Central memory CD8-positive, alpha-beta T cell (primary cell): Measurements from ENCODE around the gene VSIR.

Experiments
- ATAC-seq: fragments of 150-1000 bp; cut with Tn5 transposase; replicated peaks from 2 replicates; pipeline ENCODE4 v1.10.0; 2022; ENCODE audit warnings: mild to moderate bottlenecking, moderate FRiP score, moderate number of reproducible peaks; ENCODE audit not compliant: poor library complexity, severe bottlenecking; ENCODE audit errors: extremely low read depth
- DNase-seq, 2 donors: peaks; one replicate each; pipeline ENCODE4 v3.0.0; 2021; ENCODE audit warnings: low spot score in 2 of 2
- H3K27ac Mint-ChIP-seq: one replicate; pipeline ENCODE4 v1.8.0; 2022; ENCODE audit warnings: low read depth, mild to moderate bottlenecking, moderate library complexity, mixed read lengths
- H3K27me3 Mint-ChIP-seq: one replicate; pipeline ENCODE4 v1.8.0; 2022; ENCODE audit warnings: mixed read lengths
- H3K36me3 Mint-ChIP-seq: one replicate; pipeline ENCODE4 v1.8.0; 2022; ENCODE audit warnings: mild to moderate bottlenecking, moderate library complexity, mixed read lengths; ENCODE audit not compliant: insufficient read depth
- H3K4me1 Mint-ChIP-seq: one replicate; pipeline ENCODE4 v1.8.0; 2022; ENCODE audit warnings: mixed read lengths
- H3K4me3 Mint-ChIP-seq: one replicate; pipeline ENCODE4 v1.8.0; 2022; ENCODE audit warnings: mild to moderate bottlenecking, moderate library complexity, mixed read lengths
- H3K9me3 Mint-ChIP-seq: one replicate; pipeline ENCODE4 v1.8.0; 2022; ENCODE audit warnings: mixed read lengths

VSIR gene

GRCh38 chr10:71710519-71710918, 62.8 kb downstream of the VSIR start:
- Mint-ChIP-seq H3K27me3 (no peaks in the 10 kb centered on the region), H3K27ac (peak overlapping the region; percentile 70), H3K9me3 (no peaks in the 10 kb centered on the region), H3K36me3 (peaks cover 2% of the 10 kb centered on the region), H3K4me1 (peaks cover 47% of the 10 kb centered on the region), H3K4me3 (no peak overlapping the region)
- no peak for ATAC-seq
- DNase-seq: no peak

- Mint-ChIP-seq H3K27ac (no peak overlapping the region), H3K4me1 (peaks cover 35% of the 10 kb centered on the region), H3K27me3 (no peaks in the 10 kb centered on the region), H3K36me3 (no peaks in the 10 kb centered on the region), H3K4me3 (no peak overlapping the region), H3K9me3 (no peaks in the 10 kb centered on the region)
- ATAC-seq (no peak), DNase-seq (no peak)
Measured at GRCh38 chr10:71708897-71709882, 64.1 kb downstream of the VSIR start.

GRCh38 chr10:71708301-71708703, 65.0 kb downstream of the VSIR start:
- ATAC-seq (peak; percentile 57), DNase-seq (peak; percentile 39 to 56)
- Mint-ChIP-seq H3K4me1 (peaks cover 26% of the 10 kb centered on the region), H3K27me3 (no peaks in the 10 kb centered on the region), H3K27ac (no peak overlapping the region), H3K36me3 (no peaks in the 10 kb centered on the region), H3K9me3 (no peaks in the 10 kb centered on the region), H3K4me3 (no peak overlapping the region)

GRCh38 chr10:71707240-71707789, 66.0 kb downstream of the VSIR start:
- Mint-ChIP-seq H3K27me3 (no peaks in the 10 kb centered on the region), H3K4me1 (peaks cover 16% of the 10 kb centered on the region), H3K4me3 (no peak overlapping the region), H3K27ac (no peak overlapping the region), H3K36me3 (no peaks in the 10 kb centered on the region), H3K9me3 (no peaks in the 10 kb centered on the region)
- DNase-seq: no peak
- no peak for ATAC-seq

GRCh38 chr10:71706216-71707121, 66.9 kb downstream of the VSIR start:
- no peak overlapping the region for H3K27ac Mint-ChIP-seq
- no peaks in the 10 kb centered on the region for H3K36me3 Mint-ChIP-seq
- no peak for ATAC-seq
- H3K4me1 Mint-ChIP-seq: peaks cover 11% of the 10 kb centered on the region
- H3K9me3 Mint-ChIP-seq: no peaks in the 10 kb centered on the region
- DNase-seq: no peak
- H3K27me3 Mint-ChIP-seq: no peaks in the 10 kb centered on the region
- no peak overlapping the region for H3K4me3 Mint-ChIP-seq

GRCh38 chr10:71705582-71705981, 67.7 kb downstream of the VSIR start:
- Mint-ChIP-seq H3K27ac (no peak overlapping the region), H3K36me3 (peaks cover 2% of the 10 kb centered on the region), H3K4me3 (no peak overlapping the region), H3K4me1 (peaks cover 11% of the 10 kb centered on the region), H3K9me3 (no peaks in the 10 kb centered on the region), H3K27me3 (no peaks in the 10 kb centered on the region)
- ATAC-seq: no peak
- no peak for DNase-seq

- no peak for DNase-seq
- ATAC-seq: no peak
- Mint-ChIP-seq H3K4me3 (no peak overlapping the region), H3K9me3 (no peaks in the 10 kb centered on the region), H3K4me1 (peaks cover 11% of the 10 kb centered on the region), H3K27ac (no peak overlapping the region), H3K36me3 (peaks cover 2% of the 10 kb centered on the region), H3K27me3 (no peaks in the 10 kb centered on the region)
Measured at GRCh38 chr10:71704816-71705215, 68.5 kb downstream of the VSIR start.

- H3K4me1 Mint-ChIP-seq: peaks cover 19% of the 10 kb centered on the region
- DNase-seq (no peak), ATAC-seq (no peak)
- H3K4me3 Mint-ChIP-seq: no peak overlapping the region
- no peaks in the 10 kb centered on the region for H3K27me3 Mint-ChIP-seq
- H3K36me3 Mint-ChIP-seq: peaks cover 2% of the 10 kb centered on the region
- no peaks in the 10 kb centered on the region for H3K9me3 Mint-ChIP-seq
- H3K27ac Mint-ChIP-seq: no peak overlapping the region
Measured at GRCh38 chr10:71703577-71703976, 69.7 kb downstream of the VSIR start.

GRCh38 chr10:71701496-71702132, 71.7 kb downstream of the VSIR start:
- Mint-ChIP-seq H3K27ac (no peak overlapping the region), H3K4me3 (no peak overlapping the region), H3K27me3 (no peaks in the 10 kb centered on the region), H3K4me1 (peaks cover 28% of the 10 kb centered on the region), H3K36me3 (peaks cover 3% of the 10 kb centered on the region), H3K9me3 (no peaks in the 10 kb centered on the region)
- ATAC-seq: no peak
- DNase-seq: no peak

- H3K27me3 Mint-ChIP-seq: no peaks in the 10 kb centered on the region
- peaks cover 30% of the 10 kb centered on the region for H3K4me1 Mint-ChIP-seq
Measured at GRCh38 chr10:71700731-71701368, 72.5 kb downstream of the VSIR start.

GRCh38 chr10:71698737-71699136, 74.6 kb downstream of the VSIR start:
- Mint-ChIP-seq H3K4me1 (peaks cover 43% of the 10 kb centered on the region), H3K4me3 (peak overlapping the region; percentile 34), H3K36me3 (peaks cover 3% of the 10 kb centered on the region), H3K9me3 (no peaks in the 10 kb centered on the region), H3K27ac (peak overlapping the region; percentile 79), H3K27me3 (no peaks in the 10 kb centered on the region)
- ATAC-seq (peak; percentile 15), DNase-seq (no peak)

More at GRCh38 chr10:71700731-71701368, 72.5 kb downstream of the VSIR start:
- H3K36me3 Mint-ChIP-seq: peaks cover 3% of the 10 kb centered on the region
- DNase-seq (no peak), ATAC-seq (no peak)
- H3K4me3 Mint-ChIP-seq: no peak overlapping the region
- no peak overlapping the region for H3K27ac Mint-ChIP-seq
- H3K9me3 Mint-ChIP-seq: no peaks in the 10 kb centered on the region
